GM18520 (cell line): Measurements from ENCODE around the gene RAB11FIP5.
"Not testable (repeated sequence)": the region's sequence is repeated elsewhere in the genome, so short reads cannot be mapped to it uniquely, and the experiment has no call there.

Source experiments
- ATAC-seq: cut with Tn5 transposase; IDR thresholded peaks from one replicate; pipeline ENCODE4 v1.9.1; 2021; ENCODE audit not compliant: unreplicated experiment

Gene RAB11FIP5

GRCh38 chr2:73112913-73113854 is at the start of gene RAB11FIP5:
RAB11FIP5 (minus strand) TSS chr2:73112948; CDS start chr2:73112777, 171 bp downstream.
- no peak for ATAC-seq

GRCh38 chr2:73156539-73157124 is 43.9 kb upstream of the RAB11FIP5 start:
- ATAC-seq = no peak

GRCh38 chr2:73142937-73143336 is 30.2 kb upstream of the RAB11FIP5 start:
- no peak for ATAC-seq

- ATAC-seq = no peak
Measured at GRCh38 chr2:73141896-73142295, 29.1 kb upstream of the RAB11FIP5 start.

- ATAC-seq = no peak
Measured at GRCh38 chr2:73135236-73135635, 22.5 kb upstream of the RAB11FIP5 start.

- no peak for ATAC-seq
Measured at GRCh38 chr2:73134471-73134870, 21.7 kb upstream of the RAB11FIP5 start.

- no peak for ATAC-seq
Measured at GRCh38 chr2:73133566-73134197, 20.9 kb upstream of the RAB11FIP5 start.

- no peak for ATAC-seq
Measured at GRCh38 chr2:73131807-73132206, 19.1 kb upstream of the RAB11FIP5 start.

GRCh38 chr2:73130790-73131189 is 18.0 kb upstream of the RAB11FIP5 start:
- ATAC-seq = no peak

GRCh38 chr2:73128841-73129535 is 16.2 kb upstream of the RAB11FIP5 start:
- ATAC-seq = no peak

GRCh38 chr2:73122536-73122935 is 9.8 kb upstream of the RAB11FIP5 start:
- no peak for ATAC-seq

GRCh38 chr2:73119611-73120239 is 7.0 kb upstream of the RAB11FIP5 start:
- not testable (repeated sequence) for ATAC-seq

- ATAC-seq = no peak
Measured at GRCh38 chr2:73117441-73117840, 4.7 kb upstream of the RAB11FIP5 start.

GRCh38 chr2:73116182-73116960 is 3.6 kb upstream of the RAB11FIP5 start:
- ATAC-seq = no peak

GRCh38 chr2:73114273-73114867 is 1.6 kb upstream of the RAB11FIP5 start:
- ATAC-seq = no peak

- no peak for ATAC-seq
Measured at GRCh38 chr2:73112026-73112912, 479 bp downstream of the RAB11FIP5 start.

- no peak for ATAC-seq
Measured at GRCh38 chr2:73111073-73112025, 1.4 kb downstream of the RAB11FIP5 start.
